HL-60 (cell line): ENCODE data around the gene GSN.
A peak's percentile ranks its signal among the peaks of the same experiment; 100 is the strongest.

Experiments used
- DNase-seq, 2 experiments: peaks; one replicate each; pipeline ENCODE4 v3.0.0-alpha.2; 2010 to 2020; ENCODE audit warnings: low read depth in 1 of 2, low spot score in 1 of 2
- H3K27ac ChIP-seq: fragments of 250-450 bp; sonication (Bioruptor Pico); replicated peaks from 2 replicates; pipeline ENCODE4 v1.5.1; 2020; ENCODE audit warnings: mild to moderate bottlenecking, moderate library complexity
- H3K27me3 ChIP-seq: fragments of 250-450 bp; sonication (Bioruptor Pico); 2 replicates; pipeline ENCODE4 v1.5.1; 2021; ENCODE audit warnings: mild to moderate bottlenecking, moderate library complexity; ENCODE audit not compliant: insufficient read depth, poor library complexity, severe bottlenecking
- H3K4me3 ChIP-seq: replicated peaks from 2 replicates; pipeline ENCODE4 v1.5.1; 2011; ENCODE audit warnings: mild to moderate bottlenecking, control low read depth, low read length; ENCODE audit not compliant: insufficient read depth
- CTCF ChIP-seq: IDR thresholded peaks from one replicate; pipeline ENCODE4 v1.5.1; 2011; ENCODE audit warnings: low read length, control low read depth, inconsistent platforms; ENCODE audit not compliant: insufficient read depth
- GABPA ChIP-seq: IDR thresholded peaks from 2 replicates; pipeline ENCODE4 v1.6.1; 2012; ENCODE audit warnings: low read depth
- POLR2AphosphoS5 ChIP-seq: IDR thresholded peaks from 2 replicates; pipeline ENCODE4 v1.6.1; 2012; ENCODE audit warnings: low read depth
- REST ChIP-seq: IDR thresholded peaks from 2 replicates; pipeline ENCODE4 v1.6.1; 2012; ENCODE audit warnings: low read depth; ENCODE audit not compliant: insufficient replicate concordance
- SPI1 ChIP-seq: IDR thresholded peaks from 2 replicates; pipeline ENCODE4 v1.6.1; 2012; ENCODE audit warnings: low read depth, mild to moderate bottlenecking, borderline replicate concordance

GSN gene

GRCh38 chr9:121275781-121276658, 8.1 kb downstream of the GSN start:
- H3K27me3 ChIP-seq, result no peaks in the 10 kb centered on the region
- no peak for DNase-seq
- TF ChIP-seq GABPA, result no peak
- no peak for TF ChIP-seq CTCF
- no peak for TF ChIP-seq SPI1
- TF ChIP-seq POLR2AphosphoS5, result no peak
- TF ChIP-seq REST, result no peak
- no peak overlapping the region for H3K4me3 ChIP-seq
- H3K27ac ChIP-seq, result no peak overlapping the region

GRCh38 chr9:121277026-121277425, 9.1 kb downstream of the GSN start:
- no peak for TF ChIP-seq CTCF
- TF ChIP-seq POLR2AphosphoS5, result no peak
- TF ChIP-seq REST, result no peak
- TF ChIP-seq SPI1, result no peak
- TF ChIP-seq GABPA, result no peak
- no peak overlapping the region for H3K27ac ChIP-seq

GRCh38 chr9:121277518-121278295, 9.7 kb downstream of the GSN start:
- DNase-seq, result no peak
- H3K27me3 ChIP-seq, result no peaks in the 10 kb centered on the region
- H3K4me3 ChIP-seq, result no peak overlapping the region
- TF ChIP-seq SPI1, result no peak
- TF ChIP-seq REST, result no peak
- no peak for TF ChIP-seq POLR2AphosphoS5
- TF ChIP-seq CTCF, result no peak
- no peak for TF ChIP-seq GABPA
- peak overlapping the region; percentile 22 for H3K27ac ChIP-seq

More at GRCh38 chr9:121277026-121277425, 9.1 kb downstream of the GSN start:
- no peak overlapping the region for H3K4me3 ChIP-seq
- H3K27me3 ChIP-seq, result no peaks in the 10 kb centered on the region
- no peak for DNase-seq
